ENCODE measurements around the gene DIRAS3.
"Not testable (repeated sequence)": the region's sequence is repeated elsewhere in the genome, so short reads cannot be mapped to it uniquely, and the experiment has no call there.

Gene DIRAS3

GRCh38 chr1:68049941-68050878 lies at the start of gene DIRAS3:
Gene DIRAS3 (minus strand): TSS chr1:68050627. CDS start chr1:68047297, 3,330 bp downstream.
- DNase-seq: no peak

- no peak for DNase-seq
These were observed 43.3 kb upstream of the DIRAS3 start for GRCh38 chr1:68093737-68094136.

- no peak for DNase-seq
These were observed 36.8 kb upstream of the DIRAS3 start for GRCh38 chr1:68087184-68087583.

- DNase-seq: no peak
These were observed 35.3 kb upstream of the DIRAS3 start for GRCh38 chr1:68085752-68086151.

GRCh38 chr1:68083686-68084085 lies 33.3 kb upstream of the DIRAS3 start:
- no peak for DNase-seq

- DNase-seq: no peak
These were observed 31.4 kb upstream of the DIRAS3 start for GRCh38 chr1:68081775-68082283.

GRCh38 chr1:68078647-68079046 lies 28.2 kb upstream of the DIRAS3 start:
- no peak for DNase-seq

GRCh38 chr1:68074472-68074871 lies 24.0 kb upstream of the DIRAS3 start:
- no peak for DNase-seq

GRCh38 chr1:68065766-68066165 lies 15.3 kb upstream of the DIRAS3 start:
- no peak for DNase-seq

- DNase-seq: not testable (repeated sequence)
These were observed 7.6 kb upstream of the DIRAS3 start for GRCh38 chr1:68058053-68058452.

GRCh38 chr1:68057564-68057963 lies 7.1 kb upstream of the DIRAS3 start:
- DNase-seq: no peak

- DNase-seq: no peak
These were observed 6.6 kb upstream of the DIRAS3 start for GRCh38 chr1:68057050-68057449.

- no peak for DNase-seq
These were observed 1.0 kb upstream of the DIRAS3 start for GRCh38 chr1:68051475-68051874.

- no peak for DNase-seq
These were observed 2.8 kb downstream of the DIRAS3 start for GRCh38 chr1:68047659-68048026.

- no peak for DNase-seq
These were observed 3.4 kb downstream of the DIRAS3 start for GRCh38 chr1:68046885-68047658.

- DNase-seq: no peak
These were observed 4.0 kb downstream of the DIRAS3 start for GRCh38 chr1:68046423-68046822.

- no peak for DNase-seq
These were observed 4.8 kb downstream of the DIRAS3 start for GRCh38 chr1:68045511-68046180.

GRCh38 chr1:68043443-68044090 lies 6.9 kb downstream of the DIRAS3 start:
- no peak for DNase-seq

GRCh38 chr1:68036946-68037345 lies 13.5 kb downstream of the DIRAS3 start:
- DNase-seq: no peak

- DNase-seq: no peak
These were observed 21.0 kb downstream of the DIRAS3 start for GRCh38 chr1:68029444-68029843.

- no peak for DNase-seq
These were observed 21.9 kb downstream of the DIRAS3 start for GRCh38 chr1:68028566-68028965.

- DNase-seq: no peak
These were observed 25.6 kb downstream of the DIRAS3 start for GRCh38 chr1:68024635-68025338.

Measured in NCI-H146 (cell line).